GM18909 (cell line): ENCODE results near the gene SEC16A.
A peak's percentile ranks its signal among the peaks of the same experiment; 100 is the strongest.

Experiments
- ATAC-seq: cut with Tn5 transposase; IDR thresholded peaks from one replicate; pipeline ENCODE4 v1.9.1; 2021; ENCODE audit warnings: mild to moderate bottlenecking; ENCODE audit not compliant: unreplicated experiment, poor library complexity

SEC16A gene

GRCh38 chr9:136444102-136444501 lies 38.7 kb downstream of the SEC16A start:
- no peak for ATAC-seq

- ATAC-seq, result no peak
These were observed 39.2 kb downstream of the SEC16A start for GRCh38 chr9:136443687-136444086.

GRCh38 chr9:136443087-136443486 lies 39.8 kb downstream of the SEC16A start:
- ATAC-seq, result no peak

- ATAC-seq, result no peak
These were observed 40.6 kb downstream of the SEC16A start for GRCh38 chr9:136442265-136442664.

- no peak for ATAC-seq
These were observed 41.1 kb downstream of the SEC16A start for GRCh38 chr9:136441681-136442245.

- no peak for ATAC-seq
These were observed 41.6 kb downstream of the SEC16A start for GRCh38 chr9:136441191-136441680.

- ATAC-seq, result peak; percentile 73
These were observed 43.1 kb downstream of the SEC16A start, which contains the start of gene INPP5E for GRCh38 chr9:136439481-136440408. TSS of gene INPP5E (minus strand) at chr9:136439845. CDS start at chr9:136439419, 426 bp downstream.

GRCh38 chr9:136438548-136439480 lies 44.0 kb downstream of the SEC16A start:
- peak; percentile 48 for ATAC-seq

- no peak for ATAC-seq
These were observed 44.8 kb downstream of the SEC16A start for GRCh38 chr9:136437839-136438547.

- ATAC-seq, result no peak
These were observed 45.4 kb downstream of the SEC16A start for GRCh38 chr9:136437430-136437829.

GRCh38 chr9:136436055-136436634 lies 46.7 kb downstream of the SEC16A start:
- ATAC-seq, result no peak

GRCh38 chr9:136434580-136435169 lies 48.2 kb downstream of the SEC16A start:
- ATAC-seq, result no peak

- ATAC-seq, result no peak
These were observed 48.8 kb downstream of the SEC16A start for GRCh38 chr9:136433849-136434579.

- ATAC-seq, result no peak
These were observed 49.7 kb downstream of the SEC16A start for GRCh38 chr9:136433043-136433715.

- ATAC-seq, result no peak
These were observed 50.2 kb downstream of the SEC16A start for GRCh38 chr9:136432591-136432990.

- ATAC-seq, result no peak
These were observed 51.0 kb downstream of the SEC16A start for GRCh38 chr9:136431782-136432350.

GRCh38 chr9:136430588-136431234 lies 52.1 kb downstream of the SEC16A start:
- no peak for ATAC-seq
